Neuronal stem cell (in vitro differentiated cells): ENCODE measurements around the gene HSPA4.

Experiments
- DNase-seq: peaks from one replicate; pipeline ENCODE4 v3.0.0-alpha.2; 2013; ENCODE audit warnings: low spot score
- H2AFZ ChIP-seq: one replicate; pipeline ENCODE4 v1.6.1; 2013; ENCODE audit warnings: mild to moderate bottlenecking, low read length, inconsistent platforms
- H2AK5ac ChIP-seq: 2 replicates; pipeline ENCODE4 v1.6.1; 2013; ENCODE audit warnings: low read depth, mild to moderate bottlenecking, inconsistent platforms, low read length, moderate library complexity, mixed read lengths
- H2BK120ac ChIP-seq: 2 replicates; pipeline ENCODE4 v1.6.1; 2013; ENCODE audit warnings: low read depth, mild to moderate bottlenecking, inconsistent platforms, low read length, moderate library complexity, mixed read lengths
- H2BK12ac ChIP-seq: one replicate; pipeline ENCODE4 v1.6.1; 2013; ENCODE audit warnings: low read length, inconsistent platforms
- H2BK15ac ChIP-seq: 2 replicates; pipeline ENCODE4 v1.6.1; 2013; ENCODE audit warnings: mild to moderate bottlenecking, low read length, inconsistent platforms, mixed read lengths
- H2BK5ac ChIP-seq: one replicate; pipeline ENCODE4 v1.6.1; 2013; ENCODE audit warnings: inconsistent platforms, mild to moderate bottlenecking, low read length, moderate library complexity
- H3K14ac ChIP-seq: one replicate; pipeline ENCODE4 v1.6.1; 2013; ENCODE audit warnings: low read length, inconsistent platforms
- H3K18ac ChIP-seq: 2 replicates; pipeline ENCODE4 v1.6.1; 2013; ENCODE audit warnings: low read length, inconsistent platforms
- H3K23ac ChIP-seq: 2 replicates; pipeline ENCODE4 v1.6.1; 2013; ENCODE audit warnings: low read depth, mild to moderate bottlenecking, mixed read lengths, low read length, inconsistent platforms; ENCODE audit not compliant: poor library complexity
- H3K27ac ChIP-seq: replicated peaks from 3 replicates; pipeline ENCODE4 v1.5.1; 2013; ENCODE audit warnings: low read length, inconsistent platforms
- H3K27me3 ChIP-seq, 3 experiments: 2 replicates each; pipeline ENCODE4 v1.6.1; 2013; ENCODE audit warnings: low read length in 3 of 3, mild to moderate bottlenecking in 2 of 3, inconsistent platforms in 1 of 3, low read depth in 1 of 3, mixed read lengths in 1 of 3, moderate library complexity in 1 of 3; ENCODE audit not compliant: control insufficient read depth in 3 of 3, insufficient read depth in 3 of 3
- H3K36me3 ChIP-seq, 2 donors: replicated peaks in 1 of 2; 2 replicates each; pipeline ENCODE4 v1.6.1; 2013; ENCODE audit warnings: low read length in 2 of 2; ENCODE audit not compliant: control insufficient read depth in 2 of 2, insufficient read depth in 2 of 2
- H3K4ac ChIP-seq: 2 replicates; pipeline ENCODE4 v1.6.1; 2013; ENCODE audit warnings: inconsistent platforms, mild to moderate bottlenecking, low read length, moderate library complexity
- H3K4me1 ChIP-seq, 2 donors: 1 replicate in 1 of 2; 2 replicates in 1 of 2; pipeline ENCODE4 v1.6.1; 2013; ENCODE audit warnings: low read length in 2 of 2, low read depth in 1 of 2; ENCODE audit not compliant: control insufficient read depth in 2 of 2, insufficient read depth in 1 of 2
- H3K4me2 ChIP-seq: one replicate; pipeline ENCODE4 v1.6.1; 2013; ENCODE audit warnings: mild to moderate bottlenecking, low read length, inconsistent platforms; ENCODE audit not compliant: insufficient read depth, poor library complexity, severe bottlenecking
- H3K4me3 ChIP-seq, 2 donors: 2 replicates each; pipeline ENCODE4 v1.5.1; 2013; ENCODE audit warnings: low read length in 2 of 2, mild to moderate bottlenecking in 2 of 2, inconsistent platforms in 1 of 2, moderate library complexity in 1 of 2
- H3K79me1 ChIP-seq: one replicate; pipeline ENCODE4 v1.6.1; 2013; ENCODE audit warnings: low read depth, mild to moderate bottlenecking, inconsistent platforms, low read length, moderate library complexity
- H3K9ac ChIP-seq: one replicate; pipeline ENCODE4 v1.6.1; 2013; ENCODE audit warnings: mild to moderate bottlenecking, low read depth, low read length, inconsistent platforms; ENCODE audit not compliant: poor library complexity
- H3K9me3 ChIP-seq, 2 donors: replicated peaks in 1 of 2; 2 replicates each; pipeline versions ENCODE3 to v1.6.1; 2013; ENCODE audit warnings: low read length in 2 of 2, mild to moderate bottlenecking in 2 of 2, inconsistent platforms in 1 of 2, low read depth in 1 of 2, mixed read lengths in 1 of 2, moderate library complexity in 1 of 2; ENCODE audit not compliant: control insufficient read depth in 2 of 2, insufficient read depth in 1 of 2
- H4K8ac ChIP-seq: one replicate; pipeline ENCODE4 v1.6.1; 2013; ENCODE audit warnings: low read depth, mild to moderate bottlenecking, inconsistent platforms, low read length, moderate library complexity
- H4K91ac ChIP-seq: one replicate; pipeline ENCODE4 v1.6.1; 2013; ENCODE audit warnings: low read length, low read depth, mild to moderate bottlenecking, inconsistent platforms; ENCODE audit not compliant: poor library complexity
- WGBS, 2 donors: extraction: QIAGEN DNeasy Blood & Tissue Kit; methylation state at CpG; one replicate each; pipeline ENCODE4 v1.1.7; 2013; ENCODE audit warnings: missing lambda C conversion rate in 2 of 2, mixed read lengths in 1 of 2; ENCODE audit not compliant: insufficient read length in 2 of 2, insufficient replicate concordance in 1 of 2; ENCODE audit errors: extremely low coverage in 2 of 2; 5-methylcytosine and 5-hydroxymethylcytosine counted together

HSPA4 gene

DNA sequence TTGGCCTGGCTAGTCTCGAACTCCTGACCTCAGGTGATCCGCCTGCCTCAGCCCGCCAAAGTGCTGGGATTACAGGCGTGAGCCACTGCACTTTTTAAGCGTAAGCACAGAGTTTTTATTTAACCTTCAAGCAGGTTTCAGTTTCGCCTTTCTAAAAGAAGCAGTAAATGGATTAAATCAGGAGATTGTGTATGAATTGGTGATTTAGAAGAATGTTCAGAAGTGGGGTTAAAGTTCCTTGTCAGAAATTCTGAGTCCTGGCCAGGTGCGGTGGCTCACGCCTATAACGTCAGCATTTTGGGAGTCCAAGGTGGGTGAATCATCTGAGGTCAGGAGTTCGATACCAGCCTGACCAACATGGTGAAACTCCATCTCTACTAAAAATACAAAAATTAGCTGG lies 12.2 kb downstream of the HSPA4 start:
- H2BK15ac ChIP-seq = no peak overlapping the region
- no peak overlapping the region for H3K9ac ChIP-seq
- H4K8ac ChIP-seq = no peak overlapping the region
- no CpG with 5 or more reads among the region's 10 CpGs for WGBS, 2 donors
- no peak overlapping the region for H3K23ac ChIP-seq
- H3K36me3 ChIP-seq = peaks cover 9 to 53% of the 10 kb centered on the region in 2 donors
- H3K27ac ChIP-seq = no peak overlapping the region
- H3K4me3 ChIP-seq = no peak overlapping the region
- H2BK120ac ChIP-seq = no peak overlapping the region
- H3K27me3 ChIP-seq = no peaks in the 10 kb centered on the region
- H3K18ac ChIP-seq = no peak overlapping the region
- DNase-seq = no peak
- H2BK5ac ChIP-seq = no peak overlapping the region
- H3K4me2 ChIP-seq = no peak overlapping the region
- H2AK5ac ChIP-seq = no peak overlapping the region
- H4K91ac ChIP-seq = no peak overlapping the region
- H3K4ac ChIP-seq = no peak overlapping the region
- H3K14ac ChIP-seq = no peak overlapping the region
- no peaks in the 10 kb centered on the region for H3K9me3 ChIP-seq
- H2AFZ ChIP-seq = no peak overlapping the region
- H3K79me1 ChIP-seq = peaks cover 5% of the 10 kb centered on the region
- no peaks in the 10 kb centered on the region for H3K4me1 ChIP-seq
- H2BK12ac ChIP-seq = no peak overlapping the region

GRCh38 chr5:133065471-133065870 lies 13.7 kb downstream of the HSPA4 start:
- WGBS, 2 donors = no CpG with 5 or more reads among the region's 1 CpG
- no peak overlapping the region for H2BK5ac ChIP-seq
- H4K91ac ChIP-seq = no peak overlapping the region

DNA sequence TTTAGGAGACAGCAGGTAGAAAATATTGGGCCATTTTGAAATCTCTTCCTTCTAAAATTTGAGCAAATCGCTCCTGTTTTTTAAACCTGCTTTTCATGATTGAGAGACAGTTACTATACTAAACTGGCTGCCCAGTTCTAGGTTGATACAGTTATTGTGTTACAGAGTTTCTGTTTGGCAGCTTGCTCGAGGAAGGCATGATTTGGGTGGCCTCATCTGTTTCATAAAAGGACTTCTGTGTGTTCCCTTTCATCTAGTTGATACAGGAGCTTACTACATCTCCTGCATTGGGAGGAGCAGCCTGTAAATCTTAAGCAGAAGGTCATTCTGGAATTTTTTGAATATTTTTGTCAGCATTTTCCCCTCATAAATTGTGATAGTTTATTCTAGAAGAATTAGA lies 14.2 kb downstream of the HSPA4 start:
- Histone ChIP-seq H3K27ac (no peak overlapping the region), H3K36me3 (peaks cover 14 to 74% of the 10 kb centered on the region in 2 donors)
- WGBS, 2 donors = no CpG with 5 or more reads among the region's 2 CpGs

More at GRCh38 chr5:133065471-133065870, 13.7 kb downstream of the HSPA4 start:
- H2AK5ac ChIP-seq = no peak overlapping the region
- no peaks in the 10 kb centered on the region for H3K4me1 ChIP-seq
- no peak overlapping the region for H2BK15ac ChIP-seq
- no peak overlapping the region for H3K14ac ChIP-seq
- no peak overlapping the region for H2BK12ac ChIP-seq
- H3K4me3 ChIP-seq = no peak overlapping the region
- no peak overlapping the region for H2AFZ ChIP-seq
- H3K9me3 ChIP-seq = no peaks in the 10 kb centered on the region
- no peak overlapping the region for H2BK120ac ChIP-seq
- peaks cover 5% of the 10 kb centered on the region for H3K79me1 ChIP-seq
- no peak overlapping the region for H3K23ac ChIP-seq
- H3K18ac ChIP-seq = no peak overlapping the region
- H3K27me3 ChIP-seq = no peaks in the 10 kb centered on the region
- H3K4ac ChIP-seq = no peak overlapping the region
- no peak overlapping the region for H3K9ac ChIP-seq
- H3K4me2 ChIP-seq = no peak overlapping the region
- DNase-seq = no peak
- no peak overlapping the region for H4K8ac ChIP-seq
- no peak overlapping the region for H3K27ac ChIP-seq
- H3K36me3 ChIP-seq = peaks cover 12 to 68% of the 10 kb centered on the region in 2 donors

GRCh38 chr5:133072021-133072420 lies 20.2 kb downstream of the HSPA4 start:
- H3K36me3 ChIP-seq = peaks cover 21 to 98% of the 10 kb centered on the region in 2 donors
- no peak overlapping the region for H4K8ac ChIP-seq
- no peak overlapping the region for H3K27ac ChIP-seq
- no peak overlapping the region for H3K18ac ChIP-seq
- no peak overlapping the region for H2AK5ac ChIP-seq
- no peak overlapping the region for H2BK120ac ChIP-seq
- no peak for DNase-seq
- no peak overlapping the region for H3K23ac ChIP-seq
- H2AFZ ChIP-seq = no peak overlapping the region
- H2BK5ac ChIP-seq = no peak overlapping the region
- no peaks in the 10 kb centered on the region for H3K79me1 ChIP-seq
- no peak overlapping the region for H3K4ac ChIP-seq
- no peak overlapping the region for H3K4me2 ChIP-seq
- no peaks in the 10 kb centered on the region for H3K4me1 ChIP-seq
- H3K14ac ChIP-seq = no peak overlapping the region
- no peaks in the 10 kb centered on the region for H3K9me3 ChIP-seq
- H3K4me3 ChIP-seq = no peak overlapping the region
- H2BK15ac ChIP-seq = no peak overlapping the region
- no CpG with 5 or more reads among the region's 4 CpGs for WGBS, 2 donors
- no peak overlapping the region for H4K91ac ChIP-seq
- no peaks in the 10 kb centered on the region for H3K27me3 ChIP-seq
- no peak overlapping the region for H3K9ac ChIP-seq
- no peak overlapping the region for H2BK12ac ChIP-seq

More for the DNA sequence above, 14.2 kb downstream of the HSPA4 start:
- Histone ChIP-seq H2BK5ac (no peak overlapping the region), H3K4me1 (no peaks in the 10 kb centered on the region), H2BK120ac (no peak overlapping the region), H2AFZ (no peak overlapping the region), H3K18ac (no peak overlapping the region), H3K4me3 (no peak overlapping the region), H4K8ac (no peak overlapping the region), H3K14ac (no peak overlapping the region), H3K4ac (no peak overlapping the region), H3K23ac (no peak overlapping the region), H4K91ac (no peak overlapping the region), H2BK15ac (no peak overlapping the region), H2BK12ac (no peak overlapping the region), H3K79me1 (peaks cover 5% of the 10 kb centered on the region), H3K9ac (no peak overlapping the region), H2AK5ac (no peak overlapping the region), H3K9me3 (no peaks in the 10 kb centered on the region), H3K4me2 (no peak overlapping the region), H3K27me3 (no peaks in the 10 kb centered on the region)
- no peak for DNase-seq
